Daoy (cell line): ENCODE measurements around the gene OTX1. TPM values are rescaled to one million over a fixed set of nuclear protein-coding genes. Genes with fewer than 3 reads are reported as not detected.
"Not testable (repeated sequence)": the region's sequence is repeated elsewhere in the genome, so short reads cannot be mapped to it uniquely, and the experiment has no call there.

Experiments
- DNase-seq: peaks from one replicate; pipeline ENCODE4 v3.0.0-alpha.2; 2015; ENCODE audit warnings: low read depth
- total RNA-seq: library from RNA; depleted of rRNA; stranded (reverse); fragments of >200 nt; shearing (Covaris generic); gene quantifications from 2 replicates; pipeline ENCODE4 v1.2.3, GENCODE V29; 2014; rRNA removed

OTX1 gene
- 0.17 TPM in 1 of 2 replicates, not detected in the other for total RNA-seq

DNA sequence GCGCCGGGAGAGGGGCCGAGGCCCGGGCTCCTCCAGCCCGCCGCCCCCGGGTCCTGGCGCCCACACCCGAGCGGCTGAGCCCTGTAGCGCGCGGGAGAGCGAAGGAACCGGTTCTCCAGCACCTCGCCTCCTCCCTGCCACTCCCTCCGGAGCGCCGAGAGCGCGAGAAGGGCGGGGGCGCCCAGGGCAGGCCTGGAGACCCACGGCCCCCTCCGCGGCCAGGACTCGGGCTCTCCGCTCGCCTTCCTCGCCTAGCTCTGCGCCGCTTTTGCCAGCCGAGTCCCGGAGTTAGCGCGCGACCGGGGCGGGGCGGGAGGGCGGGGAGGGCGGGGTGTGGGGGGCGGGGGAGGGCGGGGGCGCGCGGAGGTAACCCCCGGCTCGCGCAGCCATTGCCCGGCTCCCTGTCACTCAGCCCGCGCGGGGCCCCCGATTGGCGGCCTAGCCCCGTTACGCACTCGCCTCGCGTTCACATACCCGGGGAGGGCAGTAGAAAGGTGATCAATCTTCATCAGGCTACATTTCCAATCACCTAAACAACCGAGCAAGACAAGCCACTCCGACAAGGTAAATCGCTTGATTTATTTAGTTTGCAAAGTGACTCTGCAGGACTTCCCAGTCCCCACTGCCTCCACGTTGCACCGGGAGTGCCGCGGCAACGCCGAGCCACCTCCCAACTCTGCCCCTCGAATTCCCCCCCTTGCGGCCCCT lies at the start of gene OTX1:
Gene OTX1 (plus strand): TSS at position 497 of the 708 bp plus-strand sequence. CDS start 2,161 bp downstream, outside the sequence.
- peak; percentile 87 for DNase-seq

DNA sequence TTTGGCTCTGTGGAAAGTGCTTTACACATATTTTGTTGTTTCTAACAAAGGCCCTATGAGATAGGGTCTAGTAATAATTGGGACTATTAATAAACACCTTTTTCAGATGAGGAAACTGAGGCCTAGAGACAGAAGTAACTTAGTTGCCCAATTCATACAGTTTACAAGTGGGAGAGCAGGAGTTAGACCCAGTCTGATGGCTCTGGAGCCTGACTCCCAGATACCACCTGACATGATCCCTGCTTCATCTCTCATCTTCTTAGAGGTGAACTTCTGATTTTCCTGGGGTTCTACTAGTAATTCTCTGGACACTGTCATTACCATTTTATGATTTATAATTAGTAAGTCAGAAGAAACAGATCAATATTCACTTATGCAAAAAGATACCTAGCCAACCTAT lies 49.1 kb upstream of the OTX1 start:
- no peak for DNase-seq

DNA sequence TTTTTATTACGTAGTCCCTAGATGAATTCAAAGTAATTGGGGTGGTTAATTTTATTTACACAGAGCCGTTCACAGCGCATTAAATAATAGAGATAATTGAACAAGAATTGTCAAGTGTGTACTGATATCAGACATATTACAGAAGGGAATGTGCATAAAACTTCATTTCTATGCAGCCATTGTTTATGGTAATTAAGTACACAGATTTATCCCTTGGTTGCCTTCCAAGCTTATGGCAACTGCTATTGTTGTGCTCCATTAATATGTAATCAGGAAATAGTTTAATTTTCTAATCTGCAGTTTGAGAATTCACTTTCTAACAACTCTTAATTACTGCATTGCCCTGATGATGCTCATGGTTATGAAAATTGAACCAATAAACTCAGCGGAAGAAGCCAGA lies 47.3 kb upstream of the OTX1 start:
- DNase-seq: no peak

DNA sequence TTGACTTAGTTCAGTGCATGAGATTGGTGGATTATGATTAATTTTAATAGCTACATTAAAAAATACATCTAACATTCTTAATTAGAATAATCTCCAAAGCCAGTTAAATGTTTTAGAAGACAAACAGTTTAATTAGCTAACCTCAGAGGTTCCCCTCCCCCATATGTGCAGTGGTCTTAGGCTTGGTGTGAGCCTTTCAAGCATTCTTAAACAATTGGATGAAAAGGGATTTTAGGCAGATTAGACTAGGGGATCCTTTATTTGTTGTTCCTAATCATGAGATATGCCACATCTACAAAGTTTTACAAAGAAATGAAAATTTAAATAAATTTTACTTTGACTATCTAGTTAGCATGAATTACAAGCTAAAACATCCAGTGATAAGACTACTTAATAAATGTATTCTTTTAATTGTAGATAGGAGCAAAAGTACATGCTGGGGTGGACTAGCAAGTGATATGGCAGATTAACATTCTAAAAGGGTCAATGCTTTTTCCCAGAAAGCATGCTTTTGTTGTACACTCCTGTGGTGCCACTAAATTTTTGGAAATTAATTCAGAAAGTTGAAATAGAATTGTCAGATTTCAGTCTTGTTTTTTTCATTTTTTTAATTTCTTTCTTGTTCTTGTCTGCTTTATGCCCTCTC lies 42.7 kb upstream of the OTX1 start:
- no peak for DNase-seq

DNA sequence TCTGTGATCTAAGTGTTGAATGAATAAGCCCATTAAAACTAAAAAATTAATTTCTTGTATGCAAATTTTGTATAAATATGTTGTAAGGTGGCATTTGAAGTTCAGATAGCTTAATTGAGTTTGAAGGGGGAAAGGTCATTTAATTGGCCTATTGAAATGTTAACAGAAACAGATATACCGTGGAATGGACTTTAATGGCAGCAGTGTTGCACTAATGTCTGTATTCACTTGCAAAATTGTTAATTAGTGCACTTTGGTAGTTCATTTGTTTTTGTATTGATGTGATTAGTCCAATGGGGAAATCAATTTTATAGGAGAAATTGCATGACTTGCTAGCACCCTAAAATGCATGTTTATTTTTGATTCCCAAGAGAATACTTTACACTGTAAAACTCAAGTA lies 41.8 kb upstream of the OTX1 start:
- no peak for DNase-seq

DNA sequence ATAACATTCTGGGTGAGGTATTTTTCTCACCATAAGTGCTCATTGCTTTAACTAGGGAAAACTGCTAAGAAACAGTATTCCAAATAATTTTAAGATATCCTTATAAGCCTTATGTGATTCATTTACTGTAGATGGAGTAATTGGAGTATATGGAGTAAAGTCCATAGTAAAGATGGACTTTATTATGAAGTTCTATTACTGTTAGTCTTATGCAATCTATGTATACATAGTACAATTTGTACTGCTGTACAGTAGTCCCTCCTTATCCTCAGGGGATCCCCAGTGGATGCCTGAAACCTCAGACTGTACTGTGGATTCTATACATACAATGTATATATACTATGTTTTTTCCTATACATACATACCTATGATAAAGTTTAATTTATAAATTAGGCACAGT lies 41.1 kb upstream of the OTX1 start:
- no peak for DNase-seq

DNA sequence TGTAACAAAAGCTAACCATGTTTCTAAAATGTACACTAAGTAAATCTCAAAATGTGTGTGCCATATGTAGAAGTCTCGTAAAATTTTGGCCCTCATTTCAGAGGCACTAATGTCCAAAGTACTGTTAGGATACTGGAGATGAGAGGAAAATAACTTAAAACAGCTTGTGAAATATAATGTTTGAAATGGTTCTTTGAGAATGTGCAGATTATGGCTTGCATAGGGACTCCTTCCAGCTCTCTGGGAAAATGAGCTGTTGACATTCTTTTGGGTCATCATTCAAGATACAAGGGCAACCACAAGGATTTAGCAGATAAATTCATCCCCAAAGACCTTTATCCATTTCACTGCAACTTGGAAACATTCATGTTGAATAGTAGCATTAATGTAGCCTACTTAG lies 38.1 kb upstream of the OTX1 start:
- no peak for DNase-seq

DNA sequence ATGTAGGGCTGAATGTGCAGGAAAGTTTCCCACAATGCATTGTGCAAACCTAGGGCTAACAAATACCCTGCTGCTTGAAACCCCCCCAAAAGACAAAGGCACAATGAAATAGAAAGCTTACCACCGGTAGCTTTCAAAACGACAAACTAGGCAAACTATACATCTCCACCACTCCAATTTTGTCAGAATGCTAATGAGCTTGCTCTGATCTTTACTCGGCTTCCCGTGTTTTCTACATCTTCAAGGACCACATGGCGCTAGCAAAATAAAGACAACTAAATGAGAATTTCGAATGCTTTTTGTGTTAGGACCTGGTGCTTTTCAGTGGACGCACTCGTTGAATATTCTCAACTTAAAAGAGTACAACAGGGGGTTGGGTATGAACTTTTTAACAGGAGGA lies 37.2 kb upstream of the OTX1 start:
- DNase-seq: no peak

DNA sequence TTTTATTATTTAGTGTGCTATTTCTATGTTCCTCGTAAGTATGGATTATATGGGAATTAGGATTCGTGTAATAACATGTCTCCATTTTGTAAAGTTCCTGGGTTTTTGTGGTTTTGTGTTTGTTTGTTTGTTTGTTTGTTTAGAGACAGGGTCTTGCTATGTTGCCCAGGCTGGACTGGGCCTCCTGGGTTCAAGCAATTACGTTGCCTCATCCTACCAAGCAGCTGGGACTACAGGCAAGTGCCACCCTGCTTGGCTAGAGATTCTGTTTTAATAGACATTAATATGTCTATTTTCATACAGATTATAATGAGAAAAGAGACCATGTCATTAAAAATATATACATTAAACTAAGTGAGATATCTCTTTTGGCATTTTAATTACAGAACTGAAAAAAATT lies 35.2 kb upstream of the OTX1 start:
- DNase-seq: no peak

DNA sequence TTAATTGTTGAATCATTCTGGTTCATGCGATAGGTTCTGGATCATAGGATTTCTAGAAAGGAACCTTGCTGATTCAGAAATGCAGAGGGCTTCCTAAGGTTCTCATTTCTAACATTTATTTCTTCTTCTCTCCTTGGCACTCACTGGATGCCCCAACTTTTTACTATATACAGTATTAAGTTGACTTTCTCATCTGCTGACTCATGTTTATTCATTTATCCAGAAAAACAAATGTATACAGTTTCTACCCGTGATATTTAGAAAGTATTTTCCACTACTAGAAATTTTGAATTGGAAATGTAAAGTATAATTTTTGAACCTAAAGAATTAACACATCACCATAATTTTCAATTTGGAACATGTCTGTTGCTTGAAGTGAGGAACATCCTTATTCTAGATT lies 32.2 kb upstream of the OTX1 start:
- DNase-seq: no peak

DNA sequence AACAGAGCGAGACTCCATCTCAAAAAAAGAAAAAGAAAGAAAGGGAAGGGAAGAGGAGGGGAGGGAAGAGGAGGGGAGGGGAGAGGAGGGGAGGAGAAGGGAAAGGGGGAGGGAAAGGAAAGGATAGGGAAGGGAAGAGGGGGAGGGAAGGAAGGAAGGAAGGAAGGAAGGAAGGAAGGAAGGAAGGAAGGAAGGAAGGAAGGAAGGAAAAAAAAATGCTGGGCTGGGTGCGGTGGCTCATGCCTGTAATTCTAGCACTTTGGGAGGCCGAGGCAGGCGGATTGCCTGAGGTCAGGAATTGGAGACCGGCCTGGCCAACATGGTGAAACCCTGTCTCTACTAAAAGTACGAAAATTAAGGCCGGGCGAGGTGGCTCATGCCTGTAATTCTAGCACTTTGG lies 30.9 kb upstream of the OTX1 start:
- DNase-seq: not testable (repeated sequence)

DNA sequence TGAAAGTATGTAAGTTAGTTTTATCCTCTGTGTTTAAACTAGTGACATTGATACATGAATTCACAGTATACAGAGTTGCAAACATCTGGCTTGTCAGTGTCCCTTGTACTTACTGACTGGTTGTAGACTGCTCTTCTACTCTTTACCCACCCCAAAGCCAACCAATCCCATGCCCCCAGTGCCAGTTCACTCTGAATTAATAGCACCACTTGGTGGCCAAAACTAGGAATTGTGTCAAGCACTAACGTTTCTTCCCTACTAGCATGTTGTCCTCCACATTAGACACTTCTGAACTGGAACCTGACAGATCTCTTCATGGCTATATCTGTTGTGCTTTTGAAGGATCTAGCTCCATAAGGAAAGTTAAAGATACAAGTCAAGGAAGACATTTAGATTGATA lies 27.2 kb upstream of the OTX1 start:
- peak; percentile 21 for DNase-seq

DNA sequence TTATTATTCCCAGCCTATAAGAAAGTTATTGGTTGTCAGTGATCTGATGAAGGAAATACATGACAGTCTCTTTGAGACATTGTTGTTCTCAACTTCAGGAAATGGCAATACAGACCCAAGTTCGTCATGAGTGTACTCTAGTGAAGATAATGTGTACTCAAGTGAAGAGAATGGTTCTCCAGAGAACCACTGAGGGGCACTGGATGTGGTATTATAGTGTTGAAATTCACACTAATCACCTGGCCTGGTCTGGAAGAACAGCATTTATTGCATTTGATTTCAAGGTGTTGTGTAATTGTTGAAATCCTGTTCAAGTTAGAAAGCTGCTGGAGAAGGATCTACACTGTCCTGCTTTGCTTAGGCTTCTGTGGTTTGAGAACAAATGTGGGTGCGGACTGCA lies 23.4 kb upstream of the OTX1 start:
- no peak for DNase-seq

DNA sequence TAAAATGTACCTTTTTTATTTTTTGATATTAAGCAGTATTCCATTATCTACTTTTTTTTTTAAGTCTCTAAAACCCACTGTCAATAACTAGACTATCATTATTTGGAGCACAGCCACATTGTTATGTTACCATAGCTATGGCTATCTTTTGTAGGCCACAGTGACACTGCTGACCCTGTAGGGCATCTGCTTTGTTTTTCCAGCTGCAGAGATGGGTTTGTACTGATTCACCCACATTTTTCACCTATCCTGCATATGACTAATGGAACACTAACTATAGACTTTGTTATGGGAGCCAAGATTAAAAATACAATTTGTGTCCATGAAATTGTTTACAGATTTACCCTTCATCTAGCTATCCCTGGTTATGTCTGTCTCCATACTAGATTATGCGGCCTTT lies 21.6 kb upstream of the OTX1 start:
- no peak for DNase-seq

DNA sequence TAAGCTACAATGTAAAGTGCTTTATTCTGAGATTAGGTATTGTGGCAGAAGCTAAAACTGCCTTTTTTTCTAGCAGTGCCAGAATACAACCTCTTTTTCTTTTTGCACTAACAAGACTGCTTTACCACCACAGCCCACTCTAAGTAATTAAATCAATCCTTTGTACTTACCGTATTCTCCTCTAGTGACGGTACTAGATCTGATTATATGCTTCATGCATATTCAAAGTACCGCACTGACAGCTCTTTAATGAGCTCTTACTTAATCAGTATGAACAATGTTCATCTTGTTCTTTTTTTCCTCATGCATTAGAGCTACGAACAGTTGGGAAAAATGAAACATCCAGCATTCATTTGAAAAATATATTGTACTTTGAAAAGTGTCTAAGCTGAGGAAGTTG lies 16.1 kb upstream of the OTX1 start:
- no peak for DNase-seq

DNA sequence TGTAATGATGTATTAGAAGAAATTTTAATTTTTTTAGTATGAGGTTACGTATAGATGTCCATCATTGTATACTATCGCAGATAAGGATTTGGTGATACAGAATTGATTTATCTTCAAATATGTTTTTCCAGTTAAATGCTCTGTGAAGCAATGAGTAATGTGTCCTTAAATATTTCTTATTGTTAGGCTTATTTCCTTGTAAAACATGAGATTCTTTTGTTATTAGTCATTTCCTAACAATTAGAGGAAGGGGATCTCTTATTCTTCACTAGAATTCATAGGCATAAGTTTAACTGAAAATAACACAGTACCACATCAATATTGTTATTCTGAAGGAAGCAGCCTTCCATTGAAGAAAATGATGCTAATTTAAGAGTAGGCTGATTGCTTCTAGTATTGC lies 15.5 kb upstream of the OTX1 start:
- DNase-seq: no peak

DNA sequence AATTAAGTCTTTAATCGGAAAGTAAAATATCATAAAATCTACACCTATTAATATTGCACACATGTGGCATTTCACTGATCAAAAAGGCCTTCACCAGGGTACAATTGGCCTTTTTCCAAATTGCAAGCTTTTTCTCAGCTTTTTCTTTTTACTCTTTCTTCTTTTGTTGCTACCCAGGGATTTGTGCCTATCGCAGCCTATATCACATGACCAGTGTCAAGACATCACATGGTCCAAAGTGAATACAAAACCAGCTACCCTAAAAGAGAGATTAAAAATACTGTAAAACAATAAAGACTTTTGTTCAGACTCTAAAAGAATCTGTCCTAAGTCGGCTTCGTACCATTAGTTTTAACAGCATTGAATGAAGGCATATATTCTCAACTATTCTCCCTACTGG lies 15.0 kb upstream of the OTX1 start:
- no peak for DNase-seq

DNA sequence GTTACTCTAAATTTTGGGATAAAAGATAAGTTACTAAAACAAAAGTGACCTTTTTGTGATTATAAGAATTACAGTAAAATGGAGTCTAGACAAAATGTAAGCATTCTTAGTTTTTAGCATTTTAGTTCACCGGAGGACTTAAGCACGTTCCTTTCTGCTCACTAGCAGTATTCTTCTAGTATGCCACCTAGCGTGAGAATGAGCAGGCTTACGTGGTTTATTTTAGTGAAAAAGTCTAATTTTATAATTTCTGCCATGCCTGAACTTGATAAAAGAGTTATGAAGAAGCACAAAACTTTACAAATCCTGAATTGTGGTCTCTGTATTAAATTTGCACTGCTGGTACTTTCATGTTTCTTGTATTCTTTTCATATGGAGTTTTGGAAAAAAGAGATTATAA lies 12.6 kb upstream of the OTX1 start:
- DNase-seq: no peak

DNA sequence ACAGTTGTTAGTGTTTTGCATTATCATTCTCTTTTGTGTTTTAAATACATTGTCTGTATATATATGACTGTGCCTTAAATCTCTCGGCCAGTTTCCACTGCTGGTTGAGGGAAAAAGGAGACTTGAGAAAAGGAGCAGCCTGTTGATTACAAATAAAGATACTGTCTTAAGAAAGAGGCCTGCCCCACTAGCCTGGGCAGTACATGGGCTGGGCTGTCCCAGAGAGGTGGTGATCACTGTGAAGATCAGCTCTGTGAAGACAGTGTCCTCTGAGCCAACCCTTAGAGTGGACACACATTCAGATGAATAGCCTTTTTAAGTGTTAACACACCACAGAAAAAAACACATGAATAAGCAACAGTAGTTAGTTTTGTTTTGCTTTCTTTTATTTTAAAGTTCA lies 10.0 kb upstream of the OTX1 start:
- DNase-seq: no peak

DNA sequence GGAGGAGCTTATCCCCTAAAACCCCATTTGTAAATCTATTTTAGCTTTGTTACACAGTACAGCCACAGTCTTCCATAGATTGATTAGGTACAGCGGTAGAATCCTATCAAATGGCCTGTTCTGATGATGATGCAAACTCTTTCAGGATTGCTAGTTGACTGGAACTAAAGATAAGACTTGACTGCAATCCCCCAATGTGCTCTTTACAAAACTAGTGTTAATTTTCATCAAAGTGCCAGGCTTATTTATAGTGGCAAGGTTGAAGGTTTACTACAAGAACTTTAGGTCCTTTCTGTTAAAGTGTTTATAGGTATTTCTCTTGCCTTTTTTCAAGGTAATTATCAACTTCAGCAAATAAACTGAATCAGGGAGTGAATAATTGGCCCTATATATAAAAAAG lies 9.0 kb upstream of the OTX1 start:
- no peak for DNase-seq

DNA sequence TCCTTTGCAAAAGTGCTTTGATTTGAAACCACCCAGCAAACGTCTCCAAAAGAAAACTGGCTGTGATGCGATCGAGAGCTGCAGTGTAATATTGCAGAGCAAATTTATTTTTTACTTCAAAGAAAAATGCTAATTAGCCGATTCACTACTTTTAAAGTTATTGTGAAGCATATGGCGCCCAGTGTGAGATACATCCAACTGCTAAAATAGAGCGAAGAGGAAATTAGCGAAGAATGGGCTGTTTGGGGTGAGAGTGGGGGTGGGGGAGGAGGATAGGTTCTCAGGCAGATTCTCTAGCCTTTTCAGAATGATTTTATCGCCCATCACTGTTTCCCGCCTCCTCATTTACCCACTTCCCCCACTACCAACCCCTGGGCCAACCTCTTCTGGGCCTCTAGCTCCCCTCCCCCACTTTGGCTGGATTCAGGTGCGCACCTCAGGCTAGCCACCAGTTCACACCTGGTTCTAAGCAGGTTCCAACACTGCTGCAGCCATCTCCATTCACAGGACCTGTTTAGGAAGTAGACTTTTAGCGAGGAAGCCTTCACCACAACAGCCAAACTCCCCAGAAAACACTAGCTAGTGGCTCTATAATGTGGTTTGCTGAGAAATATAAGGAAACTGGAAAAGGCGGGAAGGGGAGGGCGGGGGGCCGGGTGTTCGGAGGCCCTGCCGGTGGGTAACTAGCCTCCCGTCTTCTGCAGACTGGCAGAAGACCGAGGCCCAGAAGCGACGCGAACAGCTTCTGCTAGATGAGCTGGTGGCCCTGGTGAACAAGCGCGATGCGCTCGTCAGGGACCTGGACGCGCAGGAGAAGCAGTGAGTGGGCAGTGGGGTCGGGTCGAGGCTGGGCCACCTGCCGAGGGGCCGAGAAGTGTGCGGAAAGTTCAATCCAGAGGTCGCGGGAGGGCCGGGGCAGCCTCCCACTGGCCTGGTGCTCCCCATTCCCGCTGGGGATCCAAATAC lies 6.0 kb upstream of the OTX1 start:
- no peak for DNase-seq

DNA sequence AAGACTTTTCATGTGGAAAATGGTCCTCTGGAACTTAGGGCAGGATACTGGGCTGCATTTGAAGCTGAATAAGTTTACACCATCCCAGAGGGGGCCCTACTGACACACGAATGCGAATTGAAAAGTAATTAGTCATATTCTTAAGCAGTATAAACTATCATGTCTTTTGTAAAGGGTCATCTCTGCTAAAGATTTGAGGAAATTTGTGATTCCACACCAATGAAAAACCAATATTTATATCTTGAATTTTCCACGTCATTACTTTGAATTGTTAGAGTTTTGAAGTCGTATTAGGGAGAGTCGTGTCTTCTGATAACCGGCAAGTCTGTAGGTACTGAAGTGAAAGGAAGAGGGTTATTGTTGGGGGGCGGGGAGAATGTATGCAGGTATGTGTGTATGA lies 4.1 kb upstream of the OTX1 start:
- DNase-seq: no peak

DNA sequence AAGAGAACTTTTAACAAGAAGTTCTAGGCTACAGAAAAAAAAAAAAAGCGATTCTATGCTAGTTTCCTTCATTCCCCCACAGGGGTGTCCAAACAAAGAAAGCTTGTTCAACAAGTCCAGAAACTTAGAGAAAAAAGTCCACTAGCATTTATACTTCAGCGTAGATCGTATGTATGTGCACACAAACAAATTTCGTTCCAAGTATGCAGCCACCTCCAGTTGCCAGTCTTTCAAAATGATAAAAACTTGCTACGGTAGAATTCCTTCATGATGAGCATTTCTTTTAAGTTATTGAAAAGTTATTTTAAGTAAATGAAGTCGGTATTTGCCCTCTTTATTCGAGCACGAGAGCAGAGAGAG lies 3.7 kb upstream of the OTX1 start:
- DNase-seq: no peak
